RWPE2 (cell line): ENCODE measurements around the gene DICER1.

ENCODE experiments used
- ATAC-seq: fragments of 200-7000 bp; cut with Tn5 transposase; 3 replicates; pipeline ENCODE4 v1.9.1; 2021; ENCODE audit warnings: low read depth
- DNase-seq: peaks from one replicate; pipeline ENCODE4 v3.0.0-alpha.2; 2020; ENCODE audit warnings: low spot score
- H3K27ac ChIP-seq: fragments of 450-650 bp; 2 replicates; pipeline ENCODE4 v1.5.1; 2017; ENCODE audit warnings: mild to moderate bottlenecking; ENCODE audit not compliant: poor library complexity, severe bottlenecking
- H3K27me3 ChIP-seq: fragments of 250-450 bp; sonication (Bioruptor Pico); 2 replicates; pipeline ENCODE4 v1.5.1; 2021; ENCODE audit warnings: mild to moderate bottlenecking, moderate library complexity; ENCODE audit not compliant: insufficient read depth, poor library complexity, severe bottlenecking
- H3K36me3 ChIP-seq: fragments of 250-450 bp; sonication (Bioruptor Pico); 2 replicates; pipeline ENCODE4 v1.5.1; 2020; ENCODE audit warnings: low read depth, mild to moderate bottlenecking, moderate library complexity
- H3K4me1 ChIP-seq: fragments of 250-450 bp; sonication (Bioruptor Pico); 2 replicates; pipeline ENCODE4 v1.5.1; 2021; ENCODE audit warnings: mild to moderate bottlenecking, moderate library complexity; ENCODE audit not compliant: insufficient read depth, poor library complexity, severe bottlenecking
- H3K4me3 ChIP-seq: fragments of 250-450 bp; sonication (Bioruptor Pico); 2 replicates; pipeline ENCODE4 v1.5.1; 2021; ENCODE audit warnings: mild to moderate bottlenecking, moderate library complexity; ENCODE audit not compliant: severe bottlenecking
- H3K9me3 ChIP-seq: fragments of 250-450 bp; sonication (Bioruptor Pico); 2 replicates; pipeline ENCODE4 v1.5.1; 2021; ENCODE audit warnings: mild to moderate bottlenecking, moderate library complexity; ENCODE audit not compliant: severe bottlenecking
- CTCF ChIP-seq: fragments of 450-650 bp; IDR thresholded peaks from one replicate; pipeline ENCODE4 v1.5.1; 2017; ENCODE audit warnings: mild to moderate bottlenecking, moderate library complexity; ENCODE audit not compliant: poor library complexity, severe bottlenecking

DICER1 gene

GRCh38 chr14:95123891-95124579 lies 33.3 kb downstream of the DICER1 start:
- H3K27ac ChIP-seq = no peak overlapping the region
- no peaks in the 10 kb centered on the region for H3K4me1 ChIP-seq
- TF ChIP-seq CTCF = no peak
- peaks cover 90% of the 10 kb centered on the region for H3K36me3 ChIP-seq
- no peaks in the 10 kb centered on the region for H3K9me3 ChIP-seq
- H3K27me3 ChIP-seq = no peaks in the 10 kb centered on the region
- no peak for ATAC-seq
- H3K4me3 ChIP-seq = no peak overlapping the region
- DNase-seq = no peak

- no peak for TF ChIP-seq CTCF
- peaks cover 91% of the 10 kb centered on the region for H3K36me3 ChIP-seq
- no peaks in the 10 kb centered on the region for H3K9me3 ChIP-seq
- no peaks in the 10 kb centered on the region for H3K4me1 ChIP-seq
- H3K4me3 ChIP-seq = no peak overlapping the region
- no peaks in the 10 kb centered on the region for H3K27me3 ChIP-seq
- no peak for ATAC-seq
- H3K27ac ChIP-seq = no peak overlapping the region
- no peak for DNase-seq
Measured at GRCh38 chr14:95122621-95122945, 34.7 kb downstream of the DICER1 start.

- no peak for ATAC-seq
- no peaks in the 10 kb centered on the region for H3K9me3 ChIP-seq
- H3K4me1 ChIP-seq = no peaks in the 10 kb centered on the region
- H3K36me3 ChIP-seq = peaks cover 91% of the 10 kb centered on the region
- no peak overlapping the region for H3K4me3 ChIP-seq
- no peak overlapping the region for H3K27ac ChIP-seq
- DNase-seq = no peak
- H3K27me3 ChIP-seq = no peaks in the 10 kb centered on the region
- no peak for TF ChIP-seq CTCF
Measured at GRCh38 chr14:95121911-95122620, 35.3 kb downstream of the DICER1 start.

GRCh38 chr14:95119336-95119735 lies 38.0 kb downstream of the DICER1 start:
- Histone ChIP-seq H3K36me3 (peaks cover 97% of the 10 kb centered on the region), H3K4me1 (no peaks in the 10 kb centered on the region), H3K27me3 (no peaks in the 10 kb centered on the region), H3K27ac (no peak overlapping the region), H3K4me3 (no peak overlapping the region), H3K9me3 (no peaks in the 10 kb centered on the region)
- no peak for ATAC-seq
- TF ChIP-seq CTCF = no peak
- DNase-seq = no peak
